SH-SY5Y (cell line): Measurements from ENCODE around the gene CTSH.
A peak's percentile ranks its signal among the peaks of the same experiment; 100 is the strongest.

ENCODE experiments used
- GATA2 ChIP-seq: IDR thresholded peaks from 2 replicates; pipeline ENCODE4 v1.6.1; 2011; ENCODE audit warnings: mild to moderate bottlenecking, low read depth, low read length
- GATA3 ChIP-seq: IDR thresholded peaks from 2 replicates; pipeline ENCODE4 v1.6.1; 2011; ENCODE audit warnings: low read depth, mild to moderate bottlenecking, low read length, moderate library complexity

The CTSH gene

GRCh38 chr15:78933823-78934654 is 10.8 kb downstream of the CTSH start:
- TF ChIP-seq GATA3 (no peak), GATA2 (no peak)

DNA sequence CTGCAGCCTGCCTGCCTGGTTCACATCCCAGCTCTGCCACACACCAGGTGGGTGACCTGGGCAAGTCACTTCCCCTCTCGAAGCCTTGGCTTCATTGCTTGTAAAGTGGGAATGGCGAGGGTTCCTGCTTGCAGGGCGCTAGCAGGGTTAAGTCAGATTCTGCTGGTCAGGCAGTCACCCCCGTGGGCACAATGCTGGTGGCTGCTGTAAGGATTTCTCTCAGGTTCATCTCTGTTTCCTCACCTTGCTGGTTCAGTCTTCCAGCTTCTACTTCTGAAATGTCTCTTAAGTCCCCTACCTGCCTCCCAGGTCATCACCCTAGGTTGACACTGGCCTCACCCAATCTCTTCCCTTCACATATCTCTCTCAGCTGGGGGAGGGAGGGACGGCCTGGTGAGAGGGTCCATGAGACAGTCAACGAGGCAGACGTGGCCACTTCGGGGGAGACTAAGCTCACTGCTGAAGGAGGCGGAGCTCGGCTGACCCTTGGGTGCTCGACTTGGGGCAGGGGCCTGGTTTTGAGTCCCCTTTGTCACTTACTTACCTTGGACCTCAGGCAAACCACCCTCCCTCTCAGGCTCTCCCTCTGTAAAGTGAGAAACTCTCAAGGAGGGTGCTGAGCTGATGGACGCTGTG is 11.5 kb downstream of the CTSH start:
- TF ChIP-seq GATA2 = no peak
- TF ChIP-seq GATA3 = no peak

GRCh38 chr15:78932258-78932808 is 12.5 kb downstream of the CTSH start:
- TF ChIP-seq GATA2 (no peak), GATA3 (no peak)

- TF ChIP-seq GATA3 (no peak), GATA2 (no peak)
Measured at GRCh38 chr15:78931439-78932257, 13.2 kb downstream of the CTSH start.

GRCh38 chr15:78930577-78931388 is 14.1 kb downstream of the CTSH start:
- no peak for TF ChIP-seq GATA3
- TF ChIP-seq GATA2 = peak; percentile 83

DNA sequence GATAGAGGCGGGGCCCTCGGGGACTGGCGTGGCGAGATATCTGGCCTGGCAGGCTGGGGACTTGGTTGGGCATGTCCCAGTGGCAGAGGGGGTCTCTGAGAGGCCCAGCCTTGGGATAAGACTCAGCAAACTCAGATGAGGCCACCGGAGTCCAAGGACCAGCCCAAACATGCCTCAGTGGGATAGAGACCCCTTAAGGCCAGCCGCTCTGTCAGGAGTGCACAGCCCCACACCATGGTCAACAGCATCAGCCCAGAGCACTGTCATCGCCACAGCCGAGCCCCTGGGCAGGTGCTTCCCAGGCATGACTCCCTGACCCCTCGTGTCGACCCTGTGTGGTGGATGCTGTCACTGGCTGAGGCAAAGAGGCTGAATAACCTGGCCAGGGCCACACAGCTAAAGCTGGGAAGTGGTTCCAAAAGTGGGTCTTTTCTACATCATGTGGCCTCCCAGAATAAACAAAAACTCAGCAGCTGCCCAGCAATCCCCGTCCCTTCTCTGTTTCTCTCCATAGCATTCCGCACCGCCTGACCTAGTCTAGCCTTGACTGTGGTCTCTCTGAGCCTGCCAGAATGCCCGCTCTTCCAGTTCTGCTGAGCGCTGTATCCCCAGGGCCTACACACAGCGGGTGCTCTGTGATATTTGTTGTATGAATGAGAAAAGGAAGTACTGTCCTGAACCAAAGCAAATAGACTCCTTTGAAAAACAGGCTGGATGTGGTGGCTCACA is 15.1 kb downstream of the CTSH start:
- TF ChIP-seq GATA3 (no peak), GATA2 (no peak)

- TF ChIP-seq GATA3 (no peak), GATA2 (no peak)
Measured at GRCh38 chr15:78928616-78929093, 16.2 kb downstream of the CTSH start.

- no peak for TF ChIP-seq GATA3
- TF ChIP-seq GATA2 = no peak
Measured at GRCh38 chr15:78927077-78927790, 17.6 kb downstream of the CTSH start.

GRCh38 chr15:78925956-78926743 is 18.7 kb downstream of the CTSH start:
- no peak for TF ChIP-seq GATA2
- TF ChIP-seq GATA3 = no peak

DNA sequence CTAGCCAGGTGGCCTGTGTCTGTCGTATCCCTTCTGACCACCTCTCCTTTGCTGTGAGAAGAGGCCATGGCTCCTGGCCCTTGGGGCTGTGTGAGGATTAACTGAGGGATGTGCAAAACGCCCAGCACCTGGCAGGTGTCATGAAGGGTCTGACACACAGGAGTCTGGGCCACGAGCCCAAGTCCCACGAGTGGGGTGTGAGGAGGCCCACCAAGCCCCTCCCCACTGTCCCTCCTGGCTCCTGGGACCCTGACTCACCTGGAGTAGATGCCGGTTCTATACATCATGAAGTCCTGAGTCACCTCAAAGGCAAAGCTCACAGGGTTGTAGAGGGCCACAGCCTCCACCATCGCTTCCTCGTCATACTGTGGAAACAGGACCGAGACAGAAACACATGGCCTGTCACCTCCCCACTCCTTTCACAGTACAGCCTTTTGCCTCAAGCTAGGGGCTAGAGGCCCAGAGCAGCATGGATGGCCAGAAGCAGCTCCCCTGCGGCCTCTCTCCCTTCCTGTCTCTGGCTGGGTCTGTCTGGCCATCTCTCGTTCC is 19.7 kb downstream of the CTSH start:
- TF ChIP-seq GATA2 = no peak
- TF ChIP-seq GATA3 = no peak

DNA sequence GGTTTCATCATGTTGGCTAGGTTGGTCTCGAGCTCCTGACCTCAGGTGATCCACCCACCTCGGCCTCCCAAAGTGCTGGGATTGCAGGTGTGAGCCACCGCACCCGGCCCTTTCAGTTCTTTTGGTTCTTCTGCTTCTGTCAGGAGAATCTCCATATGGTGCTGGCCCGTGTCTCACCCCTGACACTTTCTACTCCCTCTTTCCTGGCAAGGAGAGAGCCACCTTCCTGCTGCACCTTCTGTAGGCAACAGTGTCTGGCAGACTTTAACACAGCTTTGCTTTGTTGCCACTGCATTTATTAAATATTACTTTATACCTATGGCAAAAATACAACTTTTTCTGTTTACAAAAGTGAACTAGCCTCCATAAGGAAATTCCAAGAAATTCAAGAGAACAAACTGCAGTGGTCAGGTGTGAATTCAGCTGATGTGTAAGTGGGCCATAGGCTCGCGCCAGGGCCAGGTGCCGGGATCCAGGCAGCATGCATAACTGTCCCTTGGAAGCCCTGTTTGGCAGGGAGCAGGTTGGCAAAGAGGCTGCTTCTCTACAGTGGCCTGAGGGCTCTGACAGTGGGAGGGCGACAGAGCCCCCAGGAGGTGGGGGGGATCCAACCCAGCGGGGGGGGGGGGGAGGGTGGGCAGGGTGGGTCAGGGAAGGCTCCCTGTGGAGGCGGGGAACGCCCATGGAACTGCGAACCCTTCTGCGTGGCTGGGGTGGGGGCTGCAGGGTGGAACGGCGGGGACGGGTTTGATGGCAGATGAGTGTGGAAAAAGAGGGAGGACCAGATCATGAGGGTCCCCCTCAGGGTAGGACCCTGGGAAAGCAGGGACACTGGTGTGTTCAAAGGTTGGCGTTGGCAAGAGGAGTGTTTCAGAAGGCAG is 21.1 kb downstream of the CTSH start:
- TF ChIP-seq GATA2 (no peak), GATA3 (no peak)
